ENCODE data around the gene GPC3.

GPC3 gene

GRCh38 chrX:133698298-133698697, 287.1 kb downstream of the GPC3 start:
- Histone ChIP-seq H3K4me3 (ENCODE audit: low read depth, low read length, poor library complexity, severe bottlenecking) (no peak overlapping the region), H4K20me1 (ENCODE audit: insufficient read depth, low read length) (no peaks in the 10 kb centered on the region), H3K4me2 (ENCODE audit: low read length) (no peak overlapping the region), H3K4me1 (ENCODE audit: insufficient read depth, low read length, severe bottlenecking) (no peaks in the 10 kb centered on the region), H3K9me2 (ENCODE audit: low read depth, low read length) (no peaks in the 10 kb centered on the region), H3K9me3 (ENCODE audit: low read length) (no peaks in the 10 kb centered on the region), H3F3A (ENCODE audit: insufficient read depth, low read length) (no peaks in the 10 kb centered on the region), H2AFZ (ENCODE audit: low read length) (no peak overlapping the region), H3K27ac (ENCODE audit: low read depth, low read length, poor library complexity, severe bottlenecking) (no peak overlapping the region), H3K79me2 (ENCODE audit: insufficient read depth, low read length) (no peaks in the 10 kb centered on the region), H3K27me3 (ENCODE audit: insufficient read depth, low read length) (no peaks in the 10 kb centered on the region), H3K36me3 (ENCODE audit: insufficient read depth, low read length) (no peaks in the 10 kb centered on the region), H3K9ac (ENCODE audit: low read length) (no peak overlapping the region)
- no peak for TF ChIP-seq EZH2 (IDR thresholded peaks at IDR 0.05; ENCODE audit: borderline replicate concordance, low read length)
- no peak for TF ChIP-seq CTCF (IDR thresholded peaks at IDR 0.05; ENCODE audit: low read length)

GRCh38 chrX:133697656-133698055, 287.7 kb downstream of the GPC3 start:
- no peak overlapping the region for H3K4me2 ChIP-seq (ENCODE audit: low read length)
- H3K27ac ChIP-seq (ENCODE audit: low read depth, low read length, poor library complexity, severe bottlenecking) = no peak overlapping the region
- no peak overlapping the region for H3K4me3 ChIP-seq (ENCODE audit: low read depth, low read length, poor library complexity, severe bottlenecking)
- H3K4me1 ChIP-seq (ENCODE audit: insufficient read depth, low read length, severe bottlenecking) = no peaks in the 10 kb centered on the region
- no peaks in the 10 kb centered on the region for H4K20me1 ChIP-seq (ENCODE audit: insufficient read depth, low read length)
- no peak overlapping the region for H3K9ac ChIP-seq (ENCODE audit: low read length)
- no peaks in the 10 kb centered on the region for H3K79me2 ChIP-seq (ENCODE audit: insufficient read depth, low read length)
- no peaks in the 10 kb centered on the region for H3F3A ChIP-seq (ENCODE audit: insufficient read depth, low read length)
- no peaks in the 10 kb centered on the region for H3K36me3 ChIP-seq (ENCODE audit: insufficient read depth, low read length)
- no peak for TF ChIP-seq EZH2 (IDR thresholded peaks at IDR 0.05; ENCODE audit: borderline replicate concordance, low read length)
- H3K9me3 ChIP-seq (ENCODE audit: low read length) = no peaks in the 10 kb centered on the region
- H3K9me2 ChIP-seq (ENCODE audit: low read depth, low read length) = no peaks in the 10 kb centered on the region
- H2AFZ ChIP-seq (ENCODE audit: low read length) = no peak overlapping the region
- H3K27me3 ChIP-seq (ENCODE audit: insufficient read depth, low read length) = no peaks in the 10 kb centered on the region

GRCh38 chrX:133689997-133690599, 295.3 kb downstream of the GPC3 start:
- Histone ChIP-seq H3K9me3 (ENCODE audit: low read length) (no peaks in the 10 kb centered on the region), H3K4me1 (ENCODE audit: insufficient read depth, low read length, severe bottlenecking) (no peaks in the 10 kb centered on the region), H3K36me3 (ENCODE audit: insufficient read depth, low read length) (no peaks in the 10 kb centered on the region), H3K27ac (ENCODE audit: low read depth, low read length, poor library complexity, severe bottlenecking) (no peak overlapping the region), H3K4me3 (ENCODE audit: low read depth, low read length, poor library complexity, severe bottlenecking) (no peak overlapping the region), H3K9me2 (ENCODE audit: low read depth, low read length) (no peaks in the 10 kb centered on the region), H2AFZ (ENCODE audit: low read length) (no peak overlapping the region), H3K9ac (ENCODE audit: low read length) (no peak overlapping the region), H3K4me2 (ENCODE audit: low read length) (no peak overlapping the region), H4K20me1 (ENCODE audit: insufficient read depth, low read length) (no peaks in the 10 kb centered on the region), H3K79me2 (ENCODE audit: insufficient read depth, low read length) (no peaks in the 10 kb centered on the region), H3K27me3 (ENCODE audit: insufficient read depth, low read length) (no peaks in the 10 kb centered on the region), H3F3A (ENCODE audit: insufficient read depth, low read length) (no peaks in the 10 kb centered on the region)
- TF ChIP-seq CTCF (IDR thresholded peaks at IDR 0.05; ENCODE audit: low read length) = no peak
- TF ChIP-seq EZH2 (IDR thresholded peaks at IDR 0.05; ENCODE audit: borderline replicate concordance, low read length) = no peak

- Histone ChIP-seq H3K4me2 (ENCODE audit: low read length) (no peak overlapping the region), H3K4me3 (ENCODE audit: low read depth, low read length, poor library complexity, severe bottlenecking) (no peak overlapping the region), H3K9ac (ENCODE audit: low read length) (no peak overlapping the region), H3K4me1 (ENCODE audit: insufficient read depth, low read length, severe bottlenecking) (no peaks in the 10 kb centered on the region), H3K27me3 (ENCODE audit: insufficient read depth, low read length) (no peaks in the 10 kb centered on the region), H3K9me3 (ENCODE audit: low read length) (no peaks in the 10 kb centered on the region), H4K20me1 (ENCODE audit: insufficient read depth, low read length) (no peaks in the 10 kb centered on the region), H3K36me3 (ENCODE audit: insufficient read depth, low read length) (no peaks in the 10 kb centered on the region), H3K9me2 (ENCODE audit: low read depth, low read length) (no peaks in the 10 kb centered on the region), H3F3A (ENCODE audit: insufficient read depth, low read length) (no peaks in the 10 kb centered on the region), H3K79me2 (ENCODE audit: insufficient read depth, low read length) (no peaks in the 10 kb centered on the region), H3K27ac (ENCODE audit: low read depth, low read length, poor library complexity, severe bottlenecking) (no peak overlapping the region), H2AFZ (ENCODE audit: low read length) (no peak overlapping the region)
- TF ChIP-seq CTCF (IDR thresholded peaks at IDR 0.05; ENCODE audit: low read length) (no peak), EZH2 (IDR thresholded peaks at IDR 0.05; ENCODE audit: borderline replicate concordance, low read length) (no peak)
Observed at GRCh38 chrX:133685822-133686221, 299.6 kb downstream of the GPC3 start.
